HUES48 (cell line): ENCODE measurements around the gene MYH9.
"Not testable (repeated sequence)": the region's sequence is repeated elsewhere in the genome, so short reads cannot be mapped to it uniquely, and the experiment has no call there.

Experiments used
- H3K27ac ChIP-seq: one replicate; pipeline ENCODE4 v1.7.0; 2013; ENCODE audit warnings: low read depth, low read length, inconsistent platforms
- H3K27me3 ChIP-seq: 2 replicates; pipeline ENCODE4 v1.6.1; 2013; ENCODE audit warnings: mild to moderate bottlenecking, low read length; ENCODE audit not compliant: control insufficient read depth, insufficient read depth
- H3K36me3 ChIP-seq: 2 replicates; pipeline ENCODE4 v1.6.1; 2013; ENCODE audit warnings: low read length; ENCODE audit not compliant: control insufficient read depth, insufficient read depth
- H3K4me1 ChIP-seq: 2 replicates; pipeline ENCODE4 v1.6.1; 2013; ENCODE audit warnings: mild to moderate bottlenecking, low read length; ENCODE audit not compliant: control insufficient read depth, insufficient read depth
- H3K4me3 ChIP-seq: 2 replicates; pipeline ENCODE4 v1.5.1; 2013; ENCODE audit warnings: mild to moderate bottlenecking, low read depth, low read length
- H3K9ac ChIP-seq: 2 replicates; pipeline ENCODE4 v1.6.1; 2013; ENCODE audit warnings: mild to moderate bottlenecking, low read depth, low read length, moderate library complexity
- H3K9me3 ChIP-seq: 2 replicates; pipeline ENCODE4 v1.6.1; 2013; ENCODE audit warnings: low read length; ENCODE audit not compliant: control insufficient read depth, insufficient read depth

MYH9 gene

DNA sequence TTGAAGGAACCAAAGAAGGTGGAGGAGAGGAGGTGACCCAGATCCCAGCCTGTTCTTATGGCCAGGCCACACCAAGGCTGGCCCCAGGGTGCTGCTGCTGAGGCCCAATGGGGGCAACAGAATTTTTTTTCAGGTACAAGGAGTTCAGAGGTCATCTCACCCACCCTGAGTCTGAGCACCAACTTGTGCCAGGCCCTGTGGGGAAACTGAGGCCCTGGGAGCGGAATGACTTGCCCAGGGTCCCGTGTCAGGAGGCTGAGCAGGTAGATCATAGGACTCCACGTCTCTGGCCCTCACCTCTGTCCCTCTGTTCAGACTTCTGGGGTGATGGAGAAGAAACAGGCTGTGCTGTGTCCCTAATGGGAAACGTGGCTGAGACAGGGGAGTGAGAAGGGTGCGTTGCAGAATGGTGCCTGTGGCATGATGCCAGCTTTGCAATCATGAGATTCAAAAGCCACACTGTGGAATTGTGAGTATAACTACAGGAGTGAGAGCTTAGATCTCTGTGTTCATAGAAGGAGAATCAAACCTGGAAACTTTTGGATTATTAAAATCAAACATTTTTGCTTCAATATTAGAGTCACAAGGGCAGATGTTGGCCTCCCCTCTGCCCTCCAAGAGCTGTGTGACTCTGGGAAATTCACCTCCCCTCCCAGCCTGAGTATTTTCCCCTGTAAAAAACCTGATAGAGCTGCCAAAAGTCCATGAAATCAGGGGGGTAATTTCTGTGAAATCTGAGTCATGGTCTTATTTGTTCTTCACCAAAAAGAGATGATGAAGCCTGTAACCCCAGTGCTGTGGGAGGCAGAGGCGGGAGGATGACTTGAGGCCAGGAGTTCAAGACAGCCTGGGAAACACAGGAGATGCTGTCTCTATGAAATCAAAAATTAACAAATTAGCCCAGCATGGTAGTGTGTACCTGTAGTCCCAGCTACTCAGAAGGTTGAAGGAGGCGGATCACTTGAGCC is 134.0 kb downstream of the MYH9 start:
- Histone ChIP-seq H3K27ac (no peak overlapping the region), H3K4me1 (peaks cover 17% of the 10 kb centered on the region), H3K4me3 (no peak overlapping the region), H3K36me3 (no peaks in the 10 kb centered on the region), H3K27me3 (no peaks in the 10 kb centered on the region), H3K9me3 (peaks cover 7% of the 10 kb centered on the region; the same call in 1 of the 2 replicates), H3K9ac (no peak overlapping the region)

DNA sequence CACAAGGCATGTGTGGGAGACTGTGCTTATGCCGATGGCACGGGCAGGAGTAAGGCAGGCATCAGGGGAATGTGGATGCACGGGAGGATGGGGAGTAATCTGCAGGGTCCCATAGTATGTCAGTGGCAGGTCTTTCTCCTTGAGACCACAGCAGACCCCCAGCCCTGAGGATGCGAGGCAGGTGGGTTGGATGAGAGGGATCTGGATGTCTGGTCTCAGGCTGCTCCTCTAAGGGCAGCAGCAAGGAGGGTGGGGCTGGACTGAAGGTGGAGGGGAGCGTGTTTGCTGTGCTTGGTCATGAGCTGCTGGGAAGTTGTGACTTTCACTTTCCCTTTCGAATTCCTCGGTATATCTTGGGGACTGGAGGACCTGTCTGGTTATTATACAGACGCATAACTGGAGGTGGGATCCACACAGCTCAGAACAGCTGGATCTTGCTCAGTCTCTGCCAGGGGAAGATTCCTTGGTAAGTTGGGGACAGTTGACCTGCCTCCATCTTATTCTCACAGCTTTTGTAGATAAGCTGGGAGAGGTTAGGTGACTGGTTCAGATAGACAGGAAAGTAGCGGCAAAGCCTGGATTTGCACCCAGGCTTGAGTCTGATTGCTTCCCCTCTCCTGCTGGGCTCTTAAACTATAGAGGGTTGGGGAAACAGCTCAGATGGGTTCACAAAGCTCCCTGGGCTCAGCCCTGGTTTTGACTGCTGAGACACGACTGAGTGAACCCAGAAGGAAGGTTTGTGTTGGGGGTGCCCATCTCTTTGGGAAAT is 134.8 kb downstream of the MYH9 start, which contains the start of gene APOL1:
TSS of gene APOL1 (plus strand) at position 380 of the 769 bp plus-strand sequence. CDS start 1,823 bp downstream, outside the sequence.
- no peaks in the 10 kb centered on the region for H3K36me3 ChIP-seq
- H3K9me3 ChIP-seq = peaks cover 14% of the 10 kb centered on the region
- no peaks in the 10 kb centered on the region for H3K27me3 ChIP-seq
- H3K27ac ChIP-seq = no peak within 1 kb of the TSS
- peaks cover 9% of the 10 kb centered on the region for H3K4me1 ChIP-seq
- H3K4me3 ChIP-seq = no peak within 1 kb of the TSS
- no peak within 1 kb of the TSS for H3K9ac ChIP-seq

DNA sequence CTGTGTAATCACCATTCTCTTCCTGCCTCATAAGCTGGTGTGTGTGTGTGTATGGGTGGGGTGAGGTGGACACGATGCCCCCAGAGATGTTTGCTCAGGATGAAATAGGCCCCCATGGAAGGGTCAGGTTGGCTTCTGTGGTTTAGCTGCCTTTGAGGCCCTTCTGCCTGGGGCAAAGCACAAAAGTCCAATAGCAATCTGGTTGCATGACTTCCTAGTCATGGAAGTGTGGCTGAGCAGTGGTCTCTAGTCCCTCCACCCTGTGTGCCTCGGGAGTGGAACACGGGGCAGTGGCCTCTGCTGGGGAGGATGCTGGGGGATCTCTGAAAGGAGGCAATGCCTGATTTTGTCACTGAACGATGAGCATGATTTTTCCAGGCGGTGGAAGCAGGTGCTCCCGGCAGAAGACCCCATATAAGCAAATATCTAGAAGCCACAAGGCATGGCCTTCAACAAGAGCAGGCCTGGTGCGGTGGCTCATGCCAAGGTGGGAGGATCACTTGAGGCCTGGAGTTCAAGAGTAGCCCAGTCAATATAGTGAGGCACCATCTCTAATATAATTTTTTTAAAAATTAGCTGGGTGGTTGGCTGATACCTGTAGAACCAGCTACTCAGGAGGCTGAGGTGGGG is 135.7 kb downstream of the MYH9 start:
- H3K9ac ChIP-seq = not testable (repeated sequence)

DNA sequence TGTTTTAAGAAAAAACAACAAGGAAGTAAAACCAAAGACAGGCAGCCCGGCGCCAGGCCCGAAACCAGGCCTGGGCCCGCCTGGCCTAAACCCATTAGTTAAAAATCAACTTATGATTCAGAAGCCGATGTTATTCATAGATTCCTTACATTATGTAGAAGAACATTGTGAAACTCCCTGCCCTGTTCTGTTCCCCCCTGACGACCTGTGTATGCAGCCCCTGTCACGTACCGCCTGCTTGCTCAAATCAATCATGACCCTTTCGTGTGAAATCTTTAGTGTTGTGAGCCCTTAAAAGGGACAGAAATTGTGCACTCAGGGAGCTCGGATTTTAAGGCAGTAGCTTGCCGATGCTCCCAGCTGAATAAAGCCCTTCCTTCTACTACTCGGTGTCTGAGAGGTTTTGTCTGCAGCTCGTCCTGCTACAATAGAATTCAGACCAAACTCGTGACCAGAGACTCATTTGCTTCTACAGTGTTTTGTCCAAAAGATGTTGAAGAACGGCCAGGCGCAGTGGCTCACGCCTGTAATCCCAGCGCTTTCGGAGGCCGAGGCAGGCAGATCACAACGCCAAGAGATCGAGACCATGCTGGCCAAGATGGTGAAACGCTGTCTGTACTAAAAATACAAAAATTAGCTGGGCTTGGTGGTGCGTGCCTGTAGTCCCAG is 137.3 kb downstream of the MYH9 start:
- H3K36me3 ChIP-seq, H3K27ac ChIP-seq, H3K4me3 ChIP-seq, H3K4me1 ChIP-seq, H3K9ac ChIP-seq, H3K27me3 ChIP-seq: not testable (repeated sequence)
- peaks cover 17% of the 10 kb centered on the region for H3K9me3 ChIP-seq

More for the DNA sequence above, 135.7 kb downstream of the MYH9 start:
- H3K27ac ChIP-seq, H3K27me3 ChIP-seq, H3K36me3 ChIP-seq, H3K4me3 ChIP-seq, H3K4me1 ChIP-seq: not testable (repeated sequence)
- peaks cover 17% of the 10 kb centered on the region for H3K9me3 ChIP-seq

DNA sequence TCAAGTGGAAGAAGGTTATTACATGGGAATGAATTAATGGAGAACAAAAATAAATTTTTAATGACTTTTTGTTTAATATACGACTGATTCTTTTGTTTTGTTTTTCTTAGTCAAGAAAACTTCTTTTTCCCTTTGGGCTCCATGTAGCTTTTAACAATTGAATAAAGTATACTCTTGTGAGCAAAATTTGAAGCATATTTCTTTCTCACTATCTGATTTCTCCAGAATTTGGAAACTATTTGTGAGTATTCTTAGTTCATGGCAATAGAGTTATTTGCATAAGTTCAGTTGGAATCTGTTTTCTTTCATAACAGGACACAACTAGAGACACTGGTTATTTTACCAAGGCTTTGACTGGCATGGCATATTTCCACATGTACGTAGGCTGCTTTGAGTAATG is 138.6 kb downstream of the MYH9 start:
- H3K36me3 ChIP-seq = no peaks in the 10 kb centered on the region
- no peaks in the 10 kb centered on the region for H3K27me3 ChIP-seq
- no peak overlapping the region for H3K4me3 ChIP-seq
- no peak overlapping the region for H3K27ac ChIP-seq
- H3K4me1 ChIP-seq = peaks cover 9% of the 10 kb centered on the region
- H3K9me3 ChIP-seq = peaks cover 17% of the 10 kb centered on the region
- no peak overlapping the region for H3K9ac ChIP-seq

DNA sequence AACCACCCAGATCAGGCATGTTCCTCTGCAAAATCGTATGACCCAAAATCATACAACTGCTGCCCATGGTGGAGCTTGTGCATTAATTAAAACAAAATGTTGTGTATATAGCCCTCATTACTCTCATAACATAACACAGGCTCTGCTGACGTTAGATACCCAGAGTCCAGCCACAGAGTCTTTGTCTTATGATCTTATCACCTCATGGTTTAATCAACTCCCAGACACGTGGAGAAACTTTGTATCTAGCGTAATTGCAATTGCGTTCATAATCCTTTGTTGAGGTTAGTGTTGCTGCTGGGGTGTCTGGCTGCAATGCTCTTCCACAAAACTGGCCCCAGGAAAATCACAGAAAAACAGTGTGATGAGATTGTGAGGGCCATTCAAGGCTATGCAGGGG is 139.8 kb downstream of the MYH9 start:
- Histone ChIP-seq H3K9me3 (peaks cover 17% of the 10 kb centered on the region), H3K27me3 (no peaks in the 10 kb centered on the region), H3K27ac (no peak overlapping the region), H3K4me3 (no peak overlapping the region), H3K9ac (no peak overlapping the region), H3K4me1 (peaks cover 9% of the 10 kb centered on the region), H3K36me3 (no peaks in the 10 kb centered on the region)

DNA sequence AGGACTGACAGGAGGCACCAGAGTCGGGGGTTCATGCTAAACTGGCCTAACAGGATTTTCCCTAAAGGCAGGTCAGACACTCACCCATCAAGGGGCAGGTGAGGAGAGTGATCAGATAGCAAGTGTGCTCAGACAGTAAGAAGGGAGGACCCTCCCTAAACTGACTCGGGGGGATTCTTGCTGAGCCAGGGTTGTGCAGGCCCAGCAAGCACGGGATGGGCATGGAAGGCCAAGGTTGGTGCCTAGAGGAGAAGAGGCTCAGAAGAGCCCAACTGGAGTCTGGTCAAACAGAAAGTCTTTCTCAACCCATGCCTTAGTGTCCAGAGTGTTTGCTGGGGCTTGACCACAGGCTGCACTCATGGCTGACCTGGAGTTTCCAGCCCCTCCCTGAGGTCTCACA is 141.0 kb downstream of the MYH9 start:
- Histone ChIP-seq H3K36me3 (no peaks in the 10 kb centered on the region), H3K9ac (no peak overlapping the region), H3K4me1 (peaks cover 9% of the 10 kb centered on the region), H3K27me3 (no peaks in the 10 kb centered on the region), H3K9me3 (peaks cover 17% of the 10 kb centered on the region), H3K27ac (no peak overlapping the region), H3K4me3 (no peak overlapping the region)

DNA sequence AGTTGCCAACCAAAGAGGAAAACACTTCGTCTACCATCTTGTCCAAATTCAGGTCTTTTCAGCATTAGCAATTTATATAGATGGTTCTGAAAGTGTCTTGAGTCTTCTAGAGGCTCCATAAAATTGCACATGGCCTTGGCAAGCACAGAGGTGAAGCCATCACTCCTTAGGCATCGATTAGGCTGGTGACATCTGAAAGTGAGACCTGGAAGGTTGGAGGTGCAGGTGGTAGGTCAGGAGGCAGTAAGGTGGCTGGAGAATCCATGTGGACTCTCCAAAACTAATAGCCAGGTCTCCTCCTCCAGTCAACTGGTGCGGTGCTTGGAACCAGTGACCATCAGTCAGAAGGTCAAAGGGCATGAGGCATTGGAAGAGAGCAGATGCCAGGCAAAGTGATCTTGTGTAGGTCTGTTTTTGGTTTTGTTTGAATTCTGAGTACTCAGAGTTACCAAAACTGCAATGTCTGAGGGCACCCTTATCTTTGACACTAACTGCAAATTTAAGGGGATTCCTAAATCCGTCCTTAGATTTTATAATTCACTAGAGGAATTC is 141.9 kb downstream of the MYH9 start:
- H3K27me3 ChIP-seq = no peaks in the 10 kb centered on the region
- H3K4me3 ChIP-seq = no peak overlapping the region
- H3K27ac ChIP-seq = no peak overlapping the region
- H3K9ac ChIP-seq = no peak overlapping the region
- H3K36me3 ChIP-seq = no peaks in the 10 kb centered on the region
- peaks cover 3% of the 10 kb centered on the region; the same call in 1 of the 2 replicates for H3K4me1 ChIP-seq
- H3K9me3 ChIP-seq = peaks cover 17% of the 10 kb centered on the region

DNA sequence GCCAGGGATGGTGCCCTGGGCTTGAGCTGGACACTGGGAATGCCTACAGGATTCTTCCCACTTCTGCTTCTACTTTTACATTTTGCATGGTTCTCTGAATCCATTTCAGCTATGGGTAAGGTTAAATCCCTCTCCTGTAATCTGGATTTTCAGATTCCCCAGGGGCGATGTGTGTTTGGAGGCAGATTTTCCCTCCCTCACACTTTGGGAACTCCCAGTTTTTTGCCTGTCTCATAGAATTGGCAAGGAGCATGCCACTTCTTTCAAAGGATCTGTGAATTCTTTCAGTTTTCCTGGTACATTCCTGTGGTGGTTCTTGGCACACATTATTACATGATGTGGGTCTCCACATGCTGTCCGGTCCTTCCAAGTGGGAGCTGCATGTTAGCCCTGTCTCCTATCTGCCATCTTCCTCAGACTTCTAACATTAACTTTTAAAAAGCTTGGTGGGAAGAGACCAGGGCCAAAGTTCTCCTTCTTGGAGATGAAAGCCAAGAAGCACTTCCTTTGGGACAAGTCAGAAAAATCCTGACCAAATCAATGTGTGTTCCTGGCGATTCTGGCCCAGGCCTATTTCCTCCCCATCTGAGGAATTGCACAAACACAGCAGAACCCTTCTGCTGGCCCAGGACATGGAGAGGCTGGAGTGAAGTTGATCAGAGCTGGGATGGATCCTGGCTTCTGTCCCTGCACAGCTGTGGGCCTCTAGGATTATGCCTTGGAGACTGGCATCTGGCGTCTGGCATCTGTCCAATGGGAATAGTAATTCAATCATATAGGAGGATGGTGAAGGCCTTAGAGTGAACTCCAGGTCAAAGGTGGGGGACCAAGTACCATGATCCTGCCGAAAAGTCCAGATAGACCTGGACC is 143.0 kb downstream of the MYH9 start:
- Histone ChIP-seq H3K9me3 (peaks cover 17% of the 10 kb centered on the region), H3K27ac (no peak overlapping the region), H3K27me3 (no peaks in the 10 kb centered on the region), H3K4me1 (peaks cover 3% of the 10 kb centered on the region; the same call in 1 of the 2 replicates), H3K4me3 (no peak overlapping the region), H3K9ac (no peak overlapping the region), H3K36me3 (no peaks in the 10 kb centered on the region)
